Endodermal cell (in vitro differentiated cells): Measurements from ENCODE around the gene PYROXD2. TPM values are rescaled to one million over a fixed set of nuclear protein-coding genes. Genes with fewer than 3 reads are reported as not detected.

Experiments used
- DNase-seq: peaks from one replicate; pipeline ENCODE4 v3.0.0-alpha.2; 2017
- H3K27ac ChIP-seq: 2 replicates; pipeline ENCODE4 v1.5.1; 2013; ENCODE audit warnings: mild to moderate bottlenecking, low read depth, low read length, moderate library complexity
- H3K27me3 ChIP-seq: 2 replicates; pipeline ENCODE4 v1.6.1; 2013; ENCODE audit warnings: mild to moderate bottlenecking, low read length, moderate library complexity; ENCODE audit not compliant: insufficient read depth, control insufficient read depth, poor library complexity, severe bottlenecking
- H3K36me3 ChIP-seq: 2 replicates; pipeline ENCODE4 v1.7.0; 2013; ENCODE audit warnings: mild to moderate bottlenecking, low read length, moderate library complexity; ENCODE audit not compliant: control insufficient read depth, insufficient read depth
- H3K4me1 ChIP-seq: one replicate; pipeline ENCODE4 v1.7.0; 2013; ENCODE audit warnings: low read length; ENCODE audit not compliant: control insufficient read depth, insufficient read depth
- H3K4me3 ChIP-seq: 2 replicates; pipeline ENCODE4 v1.5.1; 2013; ENCODE audit warnings: mild to moderate bottlenecking, low read length, moderate library complexity
- H3K9ac ChIP-seq: 2 replicates; pipeline ENCODE4 v1.6.1; 2013; ENCODE audit warnings: mild to moderate bottlenecking, low read length, moderate library complexity; ENCODE audit not compliant: poor library complexity, severe bottlenecking; ENCODE audit errors: extremely low read depth
- H3K9me3 ChIP-seq: 2 replicates; pipeline ENCODE4 v1.6.1; 2013; ENCODE audit warnings: mild to moderate bottlenecking, low read length, moderate library complexity; ENCODE audit not compliant: control insufficient read depth
- H3K27ac Mint-ChIP-seq: 2 replicates; pipeline ENCODE4 v1.8.0; 2020; ENCODE audit warnings: mixed read lengths
- H3K27me3 Mint-ChIP-seq: 2 replicates; pipeline ENCODE4 v1.8.0; 2021; ENCODE audit warnings: mild to moderate bottlenecking, mixed read lengths; ENCODE audit not compliant: insufficient read depth
- H3K36me3 Mint-ChIP-seq: 2 replicates; pipeline ENCODE4 v1.8.0; 2020; ENCODE audit warnings: low read depth, mixed read lengths
- H3K4me1 Mint-ChIP-seq: 2 replicates; pipeline ENCODE4 v1.8.0; 2020; ENCODE audit warnings: mixed read lengths
- H3K4me3 Mint-ChIP-seq: 2 replicates; pipeline ENCODE4 v1.8.0; 2020; ENCODE audit warnings: mild to moderate bottlenecking, moderate library complexity, mixed read lengths
- H3K9me3 Mint-ChIP-seq: 2 replicates; pipeline ENCODE4 v1.8.0; 2020; ENCODE audit warnings: mild to moderate bottlenecking, mixed read lengths
- CTCF ChIP-seq: fragments of 200-600 bp; sonication (generic); conservative IDR thresholded peaks from 2 replicates; pipeline ENCODE4 v1.5.0; 2021; ENCODE audit warnings: antibody characterized with exemption, mild to moderate bottlenecking
- WGBS, 2 experiments: methylation state at CpG; one replicate each; pipeline versions ENCODE4 v1.1.5 to v1.1.7; 2013; ENCODE audit warnings: missing lambda C conversion rate in 2 of 2, mixed read lengths in 1 of 2; ENCODE audit not compliant: insufficient coverage in 1 of 2, insufficient read length in 1 of 2; 5-methylcytosine and 5-hydroxymethylcytosine counted together
- total RNA-seq, 2 donors: library from RNA; stranded (reverse); fragmentation: NEBNext Ultra II Directional in 1 of 2; extraction: Animal tissue kit (Norgen Biotek cat#: 25700) in 1 of 2; gene quantifications; 2 replicates in 1 of 2; 3 replicates in 1 of 2; pipeline ENCODE4 v1.2.1, GENCODE V29; 2021

Gene PYROXD2
- total RNA-seq, 2 donors from 2014 or later = 9.2 to 9.5 TPM

GRCh38 chr10:98394851-98395440, 20.0 kb downstream of the PYROXD2 start:
- no peak overlapping the region for H3K9ac ChIP-seq
- H3K36me3 ChIP-seq = no peaks in the 10 kb centered on the region
- no peak overlapping the region for H3K4me3 ChIP-seq
- no peak for DNase-seq
- no peak overlapping the region for H3K27ac Mint-ChIP-seq
- TF ChIP-seq CTCF = no peak
- H3K4me3 Mint-ChIP-seq = no peak overlapping the region
- H3K4me1 Mint-ChIP-seq = no peaks in the 10 kb centered on the region
- no peaks in the 10 kb centered on the region for H3K4me1 ChIP-seq
- WGBS, 2 experiments = 94 to 95% methylated on average over 5 to 8 of the region's 8 CpGs
- peaks cover 2% of the 10 kb centered on the region for H3K27me3 Mint-ChIP-seq
- no peak overlapping the region for H3K27ac ChIP-seq
- no peaks in the 10 kb centered on the region for H3K9me3 Mint-ChIP-seq
- no peaks in the 10 kb centered on the region for H3K36me3 Mint-ChIP-seq
- H3K9me3 ChIP-seq = no peaks in the 10 kb centered on the region
- H3K27me3 ChIP-seq = no peaks in the 10 kb centered on the region

- DNase-seq = no peak
- H3K27me3 Mint-ChIP-seq = peaks cover 2% of the 10 kb centered on the region
- H3K9me3 ChIP-seq = no peaks in the 10 kb centered on the region
- 89 to 92% methylated on average over 5 to 8 of the region's 8 CpGs for WGBS, 2 experiments
- no peak overlapping the region for H3K4me3 ChIP-seq
- H3K27ac ChIP-seq = no peak overlapping the region
- no peak overlapping the region for H3K27ac Mint-ChIP-seq
- H3K27me3 ChIP-seq = no peaks in the 10 kb centered on the region
- no peaks in the 10 kb centered on the region for H3K9me3 Mint-ChIP-seq
- no peaks in the 10 kb centered on the region for H3K4me1 ChIP-seq
- H3K4me3 Mint-ChIP-seq = no peak overlapping the region
- no peaks in the 10 kb centered on the region for H3K36me3 Mint-ChIP-seq
- H3K4me1 Mint-ChIP-seq = no peaks in the 10 kb centered on the region
- H3K36me3 ChIP-seq = no peaks in the 10 kb centered on the region
- TF ChIP-seq CTCF = no peak
- no peak overlapping the region for H3K9ac ChIP-seq
Observed at GRCh38 chr10:98391578-98391991, 23.4 kb downstream of the PYROXD2 start.

GRCh38 chr10:98391065-98391464, 23.9 kb downstream of the PYROXD2 start:
- no peaks in the 10 kb centered on the region for H3K27me3 ChIP-seq
- no peaks in the 10 kb centered on the region for H3K36me3 Mint-ChIP-seq
- H3K4me3 Mint-ChIP-seq = no peak overlapping the region
- H3K27ac Mint-ChIP-seq = no peak overlapping the region
- no peaks in the 10 kb centered on the region for H3K4me1 ChIP-seq
- WGBS, 2 experiments = 95 to 97% methylated on average over 7 of the region's 7 CpGs
- no peaks in the 10 kb centered on the region for H3K9me3 ChIP-seq
- no peak overlapping the region for H3K27ac ChIP-seq
- no peaks in the 10 kb centered on the region for H3K9me3 Mint-ChIP-seq
- no peak for DNase-seq
- no peaks in the 10 kb centered on the region for H3K4me1 Mint-ChIP-seq
- H3K27me3 Mint-ChIP-seq = peaks cover 2% of the 10 kb centered on the region
- TF ChIP-seq CTCF = no peak
- H3K4me3 ChIP-seq = no peak overlapping the region
- no peak overlapping the region for H3K9ac ChIP-seq
- no peaks in the 10 kb centered on the region for H3K36me3 ChIP-seq
